NCI-H2227 treated with DMSO at 0.1 percent for 48 hours (cell line): ENCODE measurements around the gene RHBDD3.
A peak's percentile ranks its signal among the peaks of the same experiment; 100 is the strongest.
"Not testable (repeated sequence)": the region's sequence is repeated elsewhere in the genome, so short reads cannot be mapped to it uniquely, and the experiment has no call there.

Experiments
- DNase-seq: peaks from one replicate; lab custom pipeline; 2025; lab: John Stamatoyannopoulos, UW

The RHBDD3 gene

DNA sequence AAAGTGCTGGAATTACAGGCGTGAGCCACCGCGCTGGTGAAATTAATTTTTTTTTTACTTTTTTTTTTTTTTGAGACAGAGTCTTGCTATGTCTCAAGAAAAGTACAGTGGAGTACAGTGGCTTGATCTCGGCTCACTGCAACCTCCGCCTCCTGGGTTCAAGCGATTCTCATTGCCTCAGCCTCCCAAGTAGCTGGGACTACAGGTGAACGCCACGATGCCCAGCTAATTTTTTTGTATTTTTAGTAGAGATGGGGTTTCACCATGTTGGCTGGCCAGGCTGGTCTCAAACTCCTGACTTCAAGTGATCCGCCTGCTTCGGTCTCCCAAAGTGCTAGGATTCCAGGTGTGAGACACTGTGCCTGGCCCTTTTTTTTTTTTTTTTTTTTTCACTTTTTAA is 19.9 kb downstream of the RHBDD3 start:
- not testable (repeated sequence) for DNase-seq

DNA sequence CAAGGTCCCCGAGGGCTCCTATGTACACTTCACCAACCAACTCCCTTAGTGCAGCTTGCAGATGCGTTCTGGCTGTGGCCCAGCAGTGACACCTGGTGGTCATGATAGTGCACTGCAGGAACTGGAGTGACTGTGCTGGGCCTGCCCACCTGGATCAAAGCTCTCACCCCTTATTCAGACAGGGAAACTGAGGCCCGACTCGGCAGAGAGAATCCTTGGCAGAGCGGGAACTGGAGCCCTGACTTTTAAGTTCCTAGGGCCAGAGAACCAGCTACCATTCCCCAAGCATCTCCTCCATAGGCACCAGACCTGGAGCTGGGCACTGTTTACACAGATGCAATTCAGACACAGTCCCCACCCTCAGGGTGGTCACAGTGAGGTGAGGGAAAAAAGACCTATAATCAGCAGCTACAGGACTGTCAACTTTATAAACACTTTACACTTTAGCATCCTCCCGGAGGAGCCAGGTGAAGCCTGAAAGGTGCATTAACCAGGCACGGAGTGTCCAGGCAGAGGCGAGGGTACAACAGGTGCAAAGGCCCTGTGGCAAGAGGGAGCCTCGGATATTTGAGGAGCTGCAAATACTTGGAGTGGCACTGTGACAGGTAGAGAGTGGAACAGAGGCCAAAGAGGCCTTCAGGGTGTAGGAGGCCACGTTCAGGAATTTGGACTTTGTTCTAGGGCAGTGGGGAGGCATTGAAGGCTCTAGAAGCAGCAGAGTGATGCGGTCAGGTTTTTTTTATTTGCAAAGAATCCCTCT is 22.0 kb downstream of the RHBDD3 start:
- DNase-seq: peak; percentile 9

DNA sequence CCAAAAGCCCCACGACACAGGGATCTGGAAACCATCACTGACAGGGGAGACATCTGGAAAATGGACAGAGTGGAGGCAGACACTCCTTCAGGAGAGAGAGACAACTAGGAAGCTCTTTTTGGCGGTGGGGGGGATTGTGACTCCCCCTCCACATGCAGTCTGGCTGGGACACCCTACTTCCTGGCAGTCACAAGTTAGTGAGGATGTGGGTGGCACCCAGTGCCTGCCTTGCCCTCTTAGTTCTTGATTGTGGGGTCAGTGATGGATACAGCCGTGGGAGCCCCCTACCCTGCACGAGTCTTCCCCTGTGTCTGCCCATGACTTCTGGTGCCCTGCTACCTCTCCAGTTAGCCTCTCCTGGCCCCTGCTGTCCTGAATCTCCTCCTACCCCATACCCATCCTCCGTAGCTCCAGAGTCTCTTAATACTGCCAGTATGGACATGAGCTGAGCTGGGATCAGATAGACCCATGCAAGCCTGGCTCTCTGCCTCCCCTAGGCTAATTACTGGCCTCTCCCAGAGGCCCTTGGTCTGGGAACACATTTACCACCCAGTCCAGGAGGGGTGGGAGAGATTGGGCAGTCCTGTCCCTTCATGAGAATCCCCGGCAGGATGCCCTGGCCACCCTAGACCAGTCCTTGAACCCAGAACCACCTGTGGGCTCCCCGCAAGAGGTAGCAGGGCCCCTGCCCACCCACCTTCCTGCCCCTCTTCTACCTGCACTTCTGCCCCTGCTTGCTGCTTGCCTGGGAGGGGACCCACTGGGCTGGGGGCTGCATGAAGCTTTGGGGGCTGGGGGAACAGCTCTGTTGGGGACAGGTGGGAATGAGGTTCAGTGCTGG is 22.8 kb downstream of the RHBDD3 start:
- no peak for DNase-seq

DNA sequence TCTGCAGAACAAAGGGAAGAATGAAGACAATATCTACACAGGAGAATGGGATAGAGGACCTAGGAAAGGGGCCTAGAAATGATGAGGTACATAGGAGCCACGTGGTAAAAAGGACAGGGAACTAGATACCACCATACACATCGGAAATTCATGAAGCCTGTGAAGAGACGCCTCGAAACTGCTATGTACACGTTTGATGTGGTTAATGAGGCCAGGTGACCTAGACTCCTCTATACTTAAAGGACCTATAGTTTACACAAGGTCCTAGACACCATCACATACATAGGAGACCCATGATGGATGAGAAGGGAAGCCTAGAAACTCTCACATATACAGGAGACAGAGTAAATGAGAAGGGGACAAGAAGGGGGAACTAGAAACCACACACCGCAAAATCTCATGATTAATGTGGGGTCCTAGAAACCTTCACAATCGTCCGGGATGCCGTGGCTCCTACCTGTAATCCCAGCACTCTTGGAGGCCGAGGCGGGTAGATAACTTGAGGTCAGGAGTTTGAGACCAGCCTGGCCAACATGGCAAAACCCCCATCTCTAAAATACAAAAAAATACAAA is 23.8 kb downstream of the RHBDD3 start:
- DNase-seq: no peak

DNA sequence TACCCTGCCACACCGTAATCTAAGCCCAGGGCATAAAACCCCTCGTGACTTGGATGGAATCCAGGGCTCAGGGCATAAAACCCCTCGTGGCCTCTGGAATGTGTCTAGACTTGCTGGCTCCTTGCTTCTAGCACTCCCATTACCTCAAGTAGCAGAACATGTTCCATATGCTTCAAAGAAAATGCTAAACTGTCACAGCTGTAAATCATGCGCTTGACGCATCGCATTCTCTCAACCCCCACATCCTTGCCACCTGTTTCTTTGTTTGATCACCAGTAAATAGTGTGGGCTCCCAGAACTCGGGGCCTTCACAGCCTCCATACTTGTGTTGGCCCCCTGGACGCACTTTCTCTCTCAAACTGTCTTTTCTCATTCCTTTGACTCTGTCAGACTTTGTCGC is 27.3 kb downstream of the RHBDD3 start:
- DNase-seq: not testable (repeated sequence)

DNA sequence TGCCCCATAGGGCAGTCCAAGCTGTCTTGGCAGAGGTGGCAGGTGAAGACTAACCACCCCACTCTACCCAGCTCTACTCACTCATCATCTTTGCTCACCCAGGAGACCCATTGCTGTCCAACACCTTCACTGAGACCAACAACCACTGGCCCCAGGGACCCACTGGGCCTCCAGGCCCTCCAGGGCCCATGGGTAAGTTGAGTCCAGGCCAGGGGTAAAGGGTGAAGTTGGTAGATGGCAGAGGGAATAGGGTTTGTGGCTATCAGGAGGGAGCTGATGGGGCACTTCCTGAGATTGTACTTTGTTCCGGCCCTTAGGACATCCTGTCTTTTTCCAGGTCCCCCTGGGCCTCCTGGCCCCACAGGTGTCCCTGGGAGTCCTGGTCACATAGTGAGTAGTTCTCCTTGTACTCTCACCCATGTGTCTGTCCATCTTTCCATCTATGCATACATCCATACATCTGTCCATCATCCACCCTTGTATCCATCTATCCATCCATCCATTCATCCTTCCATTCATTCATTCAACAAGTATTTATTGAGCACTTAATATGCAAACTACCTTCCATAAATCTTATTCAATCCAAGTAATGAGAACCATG is 34.4 kb downstream of the RHBDD3 start:
- no peak for DNase-seq

DNA sequence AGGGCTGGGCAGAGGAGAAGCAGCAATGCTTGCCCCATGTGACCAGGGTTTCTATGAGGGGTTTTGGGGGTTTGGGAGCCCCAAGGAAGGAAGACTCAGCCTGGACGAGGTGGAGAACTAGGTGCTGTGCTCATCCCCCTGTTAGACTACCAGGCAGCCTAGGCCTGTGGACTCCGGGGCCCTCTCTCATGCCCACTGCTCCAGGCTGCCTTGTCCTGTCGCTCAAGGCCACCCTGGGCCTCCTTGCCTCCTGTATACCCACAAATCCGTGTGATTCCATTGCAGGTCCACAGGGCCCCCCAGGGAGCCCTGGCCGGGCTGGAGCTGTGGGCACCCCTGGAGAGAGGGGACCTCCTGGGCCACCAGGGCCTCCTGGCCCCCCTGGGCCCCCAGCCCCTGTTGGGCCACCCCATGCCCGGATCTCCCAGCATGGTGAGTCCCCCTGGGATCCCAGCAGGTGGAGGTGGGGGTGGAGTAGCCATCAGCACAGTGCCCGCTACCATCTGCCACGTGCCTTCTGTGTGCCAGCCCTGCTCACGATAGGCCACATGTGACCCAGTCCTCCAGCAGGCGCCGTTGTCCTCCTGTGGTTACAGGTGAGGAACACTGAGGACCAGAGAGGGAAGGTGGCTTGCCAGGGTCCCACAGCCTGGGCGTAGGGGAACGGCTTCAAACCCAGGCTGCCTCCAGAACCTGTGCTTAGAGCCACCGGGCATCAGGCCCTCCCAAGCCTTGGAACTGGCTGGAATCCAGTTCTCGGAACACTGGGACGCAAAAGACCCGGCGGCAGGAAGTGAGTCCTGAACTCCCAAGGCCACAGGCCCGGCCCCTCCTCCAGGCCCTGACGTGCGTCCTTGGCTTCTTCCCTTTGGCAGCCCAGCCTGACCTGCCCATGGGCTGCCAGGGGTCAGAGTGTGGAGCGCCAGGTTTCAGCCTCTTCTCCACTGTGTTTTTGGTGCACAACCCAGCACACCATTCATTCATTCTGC is 35.5 kb downstream of the RHBDD3 start:
- DNase-seq: no peak

DNA sequence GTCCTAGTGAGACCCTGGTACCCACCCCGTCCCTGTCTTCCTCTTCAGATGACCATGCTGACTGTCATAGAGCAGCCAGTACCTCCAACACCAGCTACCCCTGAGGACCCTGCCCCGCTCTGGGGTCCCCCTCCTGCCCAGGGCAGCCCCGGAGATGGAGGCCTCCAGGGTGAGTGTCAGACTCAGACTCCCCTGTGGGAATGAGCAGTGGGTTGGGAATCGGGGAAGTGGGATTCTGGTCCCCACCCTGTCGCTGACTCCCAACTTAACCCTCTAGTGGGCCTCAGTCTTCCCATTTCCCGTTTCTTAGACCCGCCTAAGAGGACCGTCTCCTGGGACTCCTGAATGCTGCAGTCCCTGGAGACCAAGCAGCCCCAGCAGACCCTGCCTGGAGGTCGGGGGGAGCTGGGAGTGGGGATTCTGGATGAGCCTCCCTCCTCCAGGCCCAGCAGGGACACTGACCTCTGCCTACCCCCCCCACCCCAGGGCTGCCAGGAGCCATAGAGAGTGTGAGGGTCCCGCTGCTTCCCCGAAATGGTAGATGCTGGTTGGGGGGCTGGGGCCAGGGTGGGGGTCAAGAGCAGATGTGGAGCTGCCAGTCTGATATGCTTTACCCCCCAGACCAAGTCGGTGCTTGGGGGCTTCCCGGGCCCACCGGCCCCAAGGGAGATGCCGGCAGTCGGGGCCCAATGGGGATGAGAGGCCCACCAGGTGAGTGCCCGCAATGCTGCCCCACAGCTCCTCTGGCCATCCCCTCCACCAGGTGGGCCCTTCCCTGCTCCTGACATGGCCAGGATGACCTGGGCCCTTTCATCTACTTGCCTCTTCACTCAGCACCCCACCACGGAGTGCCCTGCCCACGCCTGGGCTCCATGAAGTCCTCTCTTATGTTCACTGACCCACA is 36.6 kb downstream of the RHBDD3 start:
- DNase-seq: no peak

DNA sequence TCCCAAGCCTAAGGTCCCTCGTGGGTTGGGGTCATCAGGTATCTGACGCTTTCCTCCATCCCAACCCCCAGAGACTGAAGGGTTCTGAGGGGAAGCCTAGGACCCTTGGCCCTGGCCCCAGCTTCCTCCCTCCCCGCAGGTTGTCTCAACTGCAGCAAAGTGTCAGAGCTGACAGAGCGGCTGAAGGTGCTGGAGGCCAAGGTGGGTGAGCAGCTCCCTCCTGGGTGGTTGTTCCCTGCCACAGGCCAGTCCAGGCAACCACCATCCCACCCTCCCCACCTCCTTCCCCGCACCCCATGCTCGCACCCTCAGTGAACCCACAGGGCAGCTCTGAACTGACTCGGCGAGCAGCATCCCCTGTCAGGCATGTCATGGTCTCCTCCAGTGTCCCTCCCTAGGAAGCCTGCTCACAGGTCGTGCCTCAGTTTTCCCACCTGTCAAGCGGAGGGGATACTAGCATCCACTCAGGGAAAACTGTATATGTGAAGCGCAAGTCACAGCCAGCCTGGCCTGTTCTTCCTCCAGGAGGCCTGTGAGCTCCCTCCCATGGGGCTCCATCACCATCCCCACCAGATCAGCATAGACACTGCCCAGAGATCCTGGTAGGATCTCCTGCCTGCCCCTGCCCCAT is 41.3 kb downstream of the RHBDD3 start:
- DNase-seq: no peak

DNA sequence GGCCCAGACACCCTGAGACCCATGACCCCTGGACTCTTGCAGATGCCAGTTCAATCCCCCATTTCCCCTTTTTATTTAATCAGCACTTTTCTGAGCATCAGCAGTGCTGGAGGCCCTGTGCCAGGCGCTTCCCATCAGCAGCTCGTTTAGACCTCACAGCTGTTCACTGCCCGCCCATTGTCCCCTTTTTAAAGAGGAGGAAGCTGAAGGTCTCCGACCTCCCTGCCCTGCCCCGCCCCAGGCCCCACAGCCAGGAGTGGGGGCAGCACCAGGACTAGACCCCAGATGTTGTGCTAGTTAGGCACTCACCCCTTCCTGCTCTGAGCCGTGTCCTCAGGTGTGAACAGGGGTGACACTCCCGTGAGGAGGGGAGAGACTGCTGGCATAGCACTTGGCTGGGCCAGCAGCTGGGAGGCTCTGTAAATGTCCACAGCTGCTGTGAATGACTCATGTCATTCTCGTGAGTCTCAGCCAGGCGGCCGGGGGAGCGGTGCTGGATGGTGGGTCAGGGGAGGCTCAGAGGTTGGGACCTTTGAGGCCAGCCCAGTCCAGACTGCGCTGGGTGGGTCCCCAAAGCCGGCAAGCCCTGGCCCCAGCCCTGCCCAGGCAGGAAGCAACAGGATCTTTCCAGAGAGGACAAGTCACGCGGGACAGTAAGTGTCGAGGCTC is 42.2 kb downstream of the RHBDD3 start:
- no peak for DNase-seq

DNA sequence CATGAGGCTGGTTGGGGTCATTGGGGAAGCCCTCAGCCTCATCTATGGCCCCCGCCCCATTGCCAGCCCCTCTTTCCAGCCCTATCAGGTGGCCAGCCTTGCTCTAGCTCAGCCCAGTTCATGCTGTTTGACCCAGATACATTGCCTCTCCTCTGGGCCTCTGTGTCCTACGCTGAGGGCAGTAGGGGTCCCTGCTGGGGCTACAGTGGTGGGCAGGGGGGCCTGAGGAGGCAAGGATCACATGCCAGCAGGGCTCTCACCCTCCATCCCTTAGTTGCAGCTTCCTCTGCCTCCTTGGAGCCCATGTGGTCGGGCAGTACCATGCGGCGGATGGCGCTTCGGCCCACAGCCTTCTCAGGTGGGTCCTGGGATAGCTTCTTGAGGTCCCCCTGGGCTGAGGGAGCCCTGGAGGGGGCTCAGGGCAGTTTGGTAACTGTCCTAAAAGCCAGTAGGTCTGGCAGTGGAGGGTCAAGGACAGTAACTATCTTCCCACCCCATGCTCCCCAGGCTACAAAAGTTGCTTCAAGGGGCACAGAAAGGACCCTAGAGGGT is 42.8 kb downstream of the RHBDD3 start:
- DNase-seq: no peak

DNA sequence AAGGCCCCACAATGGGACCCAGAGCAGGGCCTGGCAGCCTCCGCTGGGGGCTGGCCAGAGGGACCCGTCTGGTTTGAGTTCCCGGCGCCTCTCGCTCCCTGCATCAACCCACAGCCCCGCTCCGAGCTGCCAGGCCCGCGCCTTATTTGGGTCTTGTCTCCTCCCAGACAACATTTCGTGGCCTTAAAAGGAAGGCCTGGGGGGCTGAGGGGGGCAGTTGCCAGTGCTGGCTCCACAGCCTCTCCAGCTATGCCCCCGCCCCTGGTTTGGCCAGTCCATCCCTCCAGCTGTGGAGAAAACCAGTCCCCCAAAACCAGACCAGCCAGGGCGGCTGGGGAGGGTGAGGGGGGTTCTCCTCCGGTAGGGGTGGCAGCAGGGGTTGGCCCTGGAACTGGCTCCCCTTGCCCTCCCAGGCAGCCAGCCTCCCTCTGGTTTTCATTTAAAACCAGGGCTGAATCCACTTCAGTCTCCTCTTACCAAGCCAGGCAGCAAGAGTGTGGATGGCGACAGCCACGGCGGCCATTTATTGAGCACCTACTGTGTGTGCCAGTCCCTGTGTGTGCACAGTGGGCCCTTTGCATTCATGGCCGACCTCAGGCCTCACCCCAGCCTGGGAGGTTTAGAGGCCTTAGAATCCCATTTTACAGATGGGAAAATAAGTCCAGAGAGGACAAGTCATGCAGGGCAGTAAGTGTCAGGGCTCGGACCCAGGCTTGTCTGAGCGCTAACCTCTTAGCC is 43.5 kb downstream of the RHBDD3 start:
- no peak for DNase-seq

DNA sequence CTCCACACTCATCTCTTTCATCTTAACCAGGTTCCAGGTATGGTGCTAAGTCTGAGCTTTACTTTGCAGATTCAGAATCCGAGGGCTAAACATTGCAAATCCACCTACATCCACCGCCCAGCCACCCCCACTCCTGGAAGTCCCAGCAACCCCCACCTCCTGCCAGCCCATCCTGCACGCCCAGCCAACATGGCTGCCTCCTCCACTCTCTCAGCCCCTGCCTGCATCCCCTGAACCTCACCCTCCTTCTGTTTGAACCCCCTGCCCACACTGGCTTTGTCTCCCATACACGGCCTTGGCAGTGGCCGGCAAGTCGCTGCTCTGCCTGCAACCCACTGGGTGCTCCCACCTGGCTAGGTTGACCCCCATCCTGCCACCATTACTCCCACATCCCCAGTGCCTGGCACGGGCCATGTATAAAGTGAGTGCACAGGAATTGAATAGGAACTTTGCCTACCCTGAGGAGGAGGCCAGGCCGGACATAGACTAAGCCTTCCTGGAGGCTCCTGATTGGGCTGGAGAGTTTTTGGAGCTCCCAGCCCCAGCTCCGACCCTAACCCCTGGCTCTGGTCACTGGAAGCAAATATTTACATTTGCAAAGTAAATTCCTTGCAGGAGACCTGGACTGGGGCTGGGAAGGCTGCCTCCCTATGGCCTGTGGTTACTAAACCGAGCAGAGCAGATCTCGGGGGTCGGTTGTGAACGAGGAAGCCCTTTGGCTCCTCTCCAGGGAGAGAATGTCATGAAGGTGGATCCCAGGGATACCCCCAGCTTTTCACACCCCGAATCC is 47.7 kb downstream of the RHBDD3 start:
- no peak for DNase-seq

DNA sequence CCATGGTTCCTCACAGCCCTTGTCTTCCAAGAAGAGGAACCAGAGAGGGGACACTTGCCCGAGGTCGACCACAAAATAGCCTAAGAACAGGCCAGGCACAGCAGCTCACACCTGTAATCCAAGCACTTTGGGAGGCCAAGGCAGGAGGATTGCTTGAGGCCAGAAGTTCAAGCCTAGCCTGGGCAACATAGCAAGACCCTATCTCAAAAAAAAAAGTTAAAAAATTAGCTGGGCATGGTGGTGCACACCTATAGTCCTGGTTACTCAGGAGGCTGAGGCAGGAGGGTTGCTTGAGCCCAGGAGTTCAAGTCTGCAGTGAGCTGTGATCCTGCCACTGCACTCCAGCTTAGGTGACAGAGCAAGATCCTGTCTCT is 48.4 kb downstream of the RHBDD3 start:
- not testable (repeated sequence) for DNase-seq

DNA sequence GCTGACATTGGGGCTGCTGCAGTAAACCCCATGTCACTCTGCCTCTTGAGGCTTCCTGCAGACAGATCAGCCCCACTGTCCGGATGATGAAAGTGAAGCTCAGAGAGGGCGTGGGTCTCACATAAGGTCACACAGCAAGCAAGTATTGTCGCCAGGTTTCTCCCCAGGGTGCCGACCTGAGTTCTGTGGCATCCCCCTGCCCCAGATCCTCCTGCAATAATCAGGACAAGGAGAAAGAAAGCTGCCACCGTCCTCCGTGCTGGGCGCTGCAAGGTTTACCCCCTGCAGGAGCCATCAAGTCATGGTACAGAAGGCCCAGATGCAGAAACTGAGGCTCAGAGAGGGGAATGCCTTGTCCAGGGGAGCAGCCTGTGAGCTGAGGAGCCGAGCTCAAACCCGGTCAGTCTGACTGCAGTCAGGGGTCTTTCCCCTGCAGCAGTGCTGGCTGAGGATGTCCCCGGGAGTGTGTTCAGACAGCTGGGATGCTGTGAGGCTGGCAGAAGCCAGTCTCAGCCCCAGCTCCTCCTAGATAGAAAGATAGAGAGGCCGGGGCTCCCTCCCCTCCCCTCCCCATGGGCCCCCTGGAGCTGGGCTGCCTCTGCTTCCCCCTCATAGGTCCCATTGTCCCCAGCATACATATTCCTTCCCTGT is 48.9 kb downstream of the RHBDD3 start:
- DNase-seq: no peak

DNA sequence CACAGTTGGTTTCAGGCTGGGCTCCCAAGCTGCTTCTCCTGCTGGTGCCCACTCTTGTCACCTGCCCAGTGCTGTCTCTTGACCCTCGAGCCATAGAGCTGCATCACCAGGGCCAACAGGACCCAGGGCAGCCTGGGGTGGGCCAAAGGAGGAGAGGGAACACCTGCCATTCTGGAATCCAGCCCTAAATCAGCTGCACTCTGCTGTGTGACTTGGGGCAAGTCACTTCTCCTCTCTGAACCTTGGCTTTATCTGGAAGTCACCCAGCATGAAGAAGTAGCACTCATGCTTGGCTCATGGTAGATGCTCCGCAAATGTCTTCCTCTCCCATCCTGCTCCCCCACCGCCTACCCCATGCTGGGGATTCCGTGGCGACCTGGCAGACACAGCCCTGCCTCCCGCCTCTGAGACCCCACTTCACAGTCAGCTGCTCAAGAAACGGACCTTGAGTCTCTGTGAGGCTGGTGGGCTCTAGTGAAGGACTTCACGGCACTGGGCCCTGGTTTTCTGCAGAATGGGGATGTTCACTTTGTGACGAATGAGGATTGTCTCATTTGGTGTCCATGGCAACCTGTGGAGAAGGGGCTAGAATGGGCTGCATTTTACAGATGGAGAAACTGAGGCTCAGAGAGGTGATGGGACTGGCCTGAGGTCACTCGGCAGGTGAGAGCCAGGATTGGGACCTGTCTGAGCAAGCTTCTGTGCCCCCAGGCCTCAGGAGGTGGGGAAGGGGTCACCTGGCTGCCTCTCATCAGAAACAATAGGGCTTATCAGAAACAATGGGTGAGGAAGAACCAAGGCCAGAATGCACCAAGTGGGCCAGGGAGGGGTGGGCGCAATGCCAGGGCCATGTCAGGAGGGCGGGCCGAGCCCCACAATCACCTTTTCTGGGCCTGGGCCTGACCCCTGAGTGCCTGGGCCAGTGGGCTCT is 49.7 kb downstream of the RHBDD3 start:
- no peak for DNase-seq
